IPS-NIHi7 (cell line): ENCODE measurements around the gene CMBL.
"Not testable (repeated sequence)": the region's sequence is repeated elsewhere in the genome, so short reads cannot be mapped to it uniquely, and the experiment has no call there.

Experiments used
- DNase-seq: peaks from one replicate; pipeline ENCODE4 v3.0.0; 2012; ENCODE audit warnings: mixed read lengths; ENCODE audit errors: extremely low spot score

The CMBL gene

DNA sequence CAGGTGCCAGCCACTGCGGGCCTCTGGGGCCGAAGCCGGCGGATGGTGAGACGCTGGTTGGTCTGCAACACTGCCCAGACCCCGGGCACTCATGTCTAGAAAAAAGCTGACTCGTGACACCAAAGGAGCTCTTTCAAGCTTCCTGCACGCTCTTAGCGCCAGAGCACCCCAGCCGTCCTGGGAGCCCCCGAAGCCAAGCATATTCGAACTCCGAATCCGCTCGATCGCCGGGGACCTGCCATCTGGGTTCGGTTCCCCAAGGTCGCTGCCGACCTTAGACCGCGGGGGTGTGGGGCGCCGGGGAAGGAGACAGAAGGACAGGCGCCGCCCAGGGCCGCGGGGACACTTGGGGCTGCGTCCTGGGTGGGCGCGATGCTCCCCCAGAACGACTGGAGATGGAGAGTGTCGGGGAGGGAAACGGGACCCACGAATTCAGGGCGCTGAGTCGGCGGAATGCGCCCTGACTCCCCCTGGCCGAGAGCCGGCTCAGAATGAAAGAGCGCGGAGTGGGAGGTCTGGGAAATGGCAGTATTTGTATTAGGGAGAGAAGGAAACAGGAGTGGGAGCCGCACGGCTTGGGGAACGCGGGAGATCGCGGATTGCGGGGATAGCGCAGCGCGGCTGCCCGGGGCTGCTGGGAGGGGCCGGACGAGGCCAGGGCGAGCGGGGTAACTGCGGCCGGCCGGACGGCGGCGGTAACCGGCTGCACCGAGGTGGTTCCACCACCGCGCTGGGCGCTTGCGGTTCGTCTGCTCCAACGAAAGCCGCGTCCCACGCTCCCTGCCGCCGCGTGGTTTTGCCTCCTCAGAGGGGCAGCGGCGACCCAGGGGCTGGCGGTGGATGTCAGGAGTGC, 25.7 kb upstream of the CMBL start:
- peak; percentile 70 for DNase-seq

DNA sequence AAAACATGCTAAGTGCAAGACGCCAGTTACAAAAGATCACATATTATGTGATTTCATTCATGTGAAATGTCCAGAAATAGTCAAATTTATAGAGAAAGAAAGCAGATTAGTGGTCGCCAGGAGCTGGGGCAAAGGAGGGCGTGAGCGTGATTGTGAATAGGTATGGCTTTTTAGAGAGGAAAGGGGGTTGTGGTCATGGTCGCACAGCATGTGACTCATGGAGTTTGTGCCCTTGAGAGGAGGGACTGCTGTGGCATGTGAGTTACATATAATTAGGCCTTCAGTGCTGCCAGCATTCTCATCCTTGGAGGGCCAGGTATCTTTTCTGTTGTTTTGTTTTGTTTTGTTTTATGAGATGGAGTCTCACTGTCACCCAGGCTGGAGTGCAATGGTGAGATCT, 24.6 kb upstream of the CMBL start:
- DNase-seq, result no peak

DNA sequence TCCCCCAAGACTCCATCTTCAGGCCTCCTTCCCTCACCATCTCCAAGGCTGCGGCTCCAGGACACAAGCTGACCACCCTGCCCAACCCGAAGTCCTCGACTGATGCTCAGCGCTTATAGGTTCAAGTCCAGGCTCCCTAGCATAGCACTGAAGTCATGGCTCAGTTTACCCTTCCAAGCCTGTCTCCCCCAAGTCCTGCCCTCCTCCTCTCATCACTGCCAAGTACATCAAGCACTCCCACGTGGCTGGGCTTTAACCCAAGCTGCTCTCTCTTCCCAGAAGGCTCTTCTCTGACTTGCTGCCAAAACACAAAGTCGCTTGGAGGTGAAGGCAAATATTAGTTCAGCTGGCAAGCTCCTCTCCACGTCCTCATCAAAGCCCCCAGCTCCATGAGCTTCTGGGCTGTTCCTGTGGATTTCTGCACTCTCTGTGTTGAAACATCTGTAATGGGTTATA, 23.7 kb upstream of the CMBL start:
- DNase-seq, result no peak

GRCh38 chr5:10330511-10331230, 23.0 kb upstream of the CMBL start:
- DNase-seq, result no peak

GRCh38 chr5:10329820-10330481, 22.2 kb upstream of the CMBL start:
- no peak for DNase-seq

GRCh38 chr5:10329446-10329819, 21.7 kb upstream of the CMBL start:
- DNase-seq, result no peak

DNA sequence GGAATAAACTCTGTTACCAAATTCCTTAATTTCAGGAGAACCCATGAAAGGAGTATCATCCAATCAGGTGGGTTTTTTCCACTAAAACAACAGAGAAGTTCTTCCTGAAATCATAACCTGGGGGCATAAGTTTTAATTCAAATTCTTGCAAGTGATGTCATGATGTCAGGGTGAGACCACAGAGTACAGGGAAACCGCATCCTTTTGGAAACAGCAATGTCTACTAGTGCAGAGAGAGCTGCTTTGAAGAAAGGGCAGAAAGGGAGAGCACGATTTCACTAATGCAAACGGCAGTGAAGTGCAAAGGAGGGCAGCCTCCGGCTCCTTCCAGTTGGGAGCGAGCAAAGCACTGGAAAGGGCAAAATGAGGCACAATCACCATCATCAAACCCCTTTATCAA, 20.6 kb upstream of the CMBL start:
- DNase-seq, result no peak

DNA sequence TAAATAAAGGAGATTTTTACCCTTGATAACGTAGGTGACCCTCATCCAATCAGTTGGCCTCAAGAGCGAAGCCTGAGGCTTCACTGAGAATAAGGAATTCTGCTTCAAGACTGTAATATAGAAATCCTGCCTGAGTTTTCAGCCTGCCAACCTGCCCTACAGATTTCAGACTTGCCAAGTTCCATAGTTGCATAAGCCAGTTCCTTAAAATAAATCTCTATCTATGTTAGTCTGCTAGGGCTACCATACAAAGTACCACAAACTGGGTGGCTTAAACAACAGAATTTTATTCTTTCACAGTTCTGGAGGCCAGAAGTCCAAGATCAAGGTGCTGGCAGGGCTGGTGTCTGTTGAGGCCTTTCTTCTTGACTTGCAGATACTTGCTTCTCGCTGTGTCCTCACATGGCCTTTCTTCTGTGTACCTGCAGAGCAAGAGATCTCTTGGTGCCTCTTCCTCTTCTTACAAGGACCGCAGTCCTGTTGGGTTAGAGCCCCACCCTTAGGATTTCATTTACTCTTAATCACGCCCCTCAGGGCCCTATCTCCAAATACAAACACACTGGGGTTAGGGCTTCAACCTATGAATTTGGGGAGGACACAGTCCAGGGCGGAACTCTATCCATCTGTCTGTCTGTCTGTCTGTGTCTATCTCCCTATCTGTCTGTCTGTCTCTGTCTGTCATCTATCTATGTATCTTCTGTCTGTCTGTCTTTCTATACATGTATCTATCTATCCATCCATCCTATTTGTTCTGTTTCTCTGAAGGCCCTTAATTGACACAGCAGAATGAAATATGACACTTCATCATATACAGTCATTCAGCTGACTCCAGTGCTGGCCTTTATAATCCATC, 17.0 kb upstream of the CMBL start:
- no peak for DNase-seq

DNA sequence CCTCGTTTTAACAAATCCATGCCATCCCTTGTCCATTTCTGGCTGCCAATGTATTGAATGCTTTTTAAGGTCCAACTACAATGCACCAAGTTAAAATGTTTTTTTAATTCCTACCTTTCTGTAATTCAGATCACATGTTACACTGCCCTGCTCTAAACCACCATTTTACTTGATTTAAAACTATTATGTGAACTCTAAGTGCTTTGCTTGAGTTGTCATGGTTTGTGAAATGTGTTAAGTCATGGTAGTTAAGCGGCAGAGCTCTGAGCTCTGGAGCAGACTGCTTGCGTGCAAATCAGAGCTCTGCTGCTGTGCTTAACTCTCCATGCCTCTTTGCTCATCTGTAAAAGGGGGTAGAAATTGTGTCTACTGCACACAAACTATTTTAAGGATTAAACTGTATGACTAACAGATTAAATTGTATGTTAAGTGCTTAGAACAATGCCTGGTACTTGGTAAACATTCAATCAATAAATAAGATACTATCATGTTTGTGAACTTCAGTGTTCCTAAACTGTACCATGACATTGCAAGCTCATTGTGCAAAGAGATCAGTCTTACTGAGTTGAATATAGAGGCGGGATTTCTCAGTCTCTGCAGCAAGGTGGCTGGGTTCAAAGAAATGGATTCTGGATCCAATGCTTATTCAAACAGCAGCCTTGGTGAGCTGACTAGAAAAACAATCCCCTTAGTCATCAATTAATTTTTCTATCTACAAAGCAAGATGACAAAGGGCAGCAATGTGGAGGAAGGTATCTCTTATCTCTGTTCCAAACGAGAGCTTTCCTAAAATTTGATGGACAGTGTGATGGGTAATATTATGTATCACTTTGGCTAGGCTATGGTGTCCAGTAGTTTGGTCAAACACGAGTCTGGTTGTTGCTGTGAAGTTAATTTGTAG, 16.1 kb upstream of the CMBL start:
- DNase-seq, result no peak

GRCh38 chr5:10321882-10322281, 14.2 kb upstream of the CMBL start:
- no peak for DNase-seq

DNA sequence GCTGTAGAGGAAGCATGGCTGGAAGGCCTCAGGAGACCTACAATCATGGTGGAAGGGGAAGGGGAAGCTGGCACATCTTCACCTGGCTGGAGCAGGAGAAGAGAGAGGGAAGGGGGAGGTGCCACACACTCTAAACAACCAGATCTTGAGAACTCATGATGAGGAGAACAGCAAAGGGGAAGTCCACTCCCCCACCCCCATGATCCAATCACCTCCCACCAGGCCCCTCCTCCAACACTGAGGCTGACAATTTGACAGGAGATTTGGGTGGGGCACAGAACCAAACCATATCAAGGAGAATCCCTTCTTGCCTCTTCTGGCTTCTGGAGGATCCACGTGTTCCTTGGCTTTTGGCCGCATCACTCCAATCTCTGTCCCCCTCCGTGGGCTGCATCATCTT, 13.1 kb upstream of the CMBL start:
- DNase-seq, result no peak

GRCh38 chr5:10319202-10319851, 11.6 kb upstream of the CMBL start:
- DNase-seq, result no peak

- no peak for DNase-seq
These were observed 10.4 kb upstream of the CMBL start for GRCh38 chr5:10317825-10318682.

GRCh38 chr5:10315824-10316509, 8.3 kb upstream of the CMBL start:
- no peak for DNase-seq

DNA sequence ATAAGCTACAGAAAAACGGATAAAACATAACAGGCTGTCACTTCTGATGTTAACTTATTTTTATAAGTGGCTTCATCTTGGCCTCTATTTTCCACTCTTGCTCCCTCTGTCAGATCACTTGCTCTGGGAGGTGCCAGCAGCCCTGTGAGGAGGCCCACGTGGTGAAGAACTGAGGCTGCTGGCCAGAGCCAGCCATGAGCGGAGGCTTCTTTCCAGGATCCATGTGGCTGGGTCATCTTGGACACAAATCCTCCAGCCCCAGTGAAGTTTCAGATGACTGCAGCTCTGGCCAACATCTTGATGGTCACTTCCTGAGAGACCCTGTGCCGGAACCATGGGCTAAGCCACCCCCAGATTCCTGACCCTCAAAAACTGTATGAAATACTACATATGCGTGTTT, 7.5 kb upstream of the CMBL start:
- no peak for DNase-seq

- no peak for DNase-seq
These were observed 4.1 kb upstream of the CMBL start for GRCh38 chr5:10311595-10312425.

GRCh38 chr5:10310835-10311570, 3.3 kb upstream of the CMBL start:
- not testable (repeated sequence) for DNase-seq
